ENCODE results near the gene LPCAT2. TPM values are rescaled to one million over a fixed set of nuclear protein-coding genes. Genes with fewer than 3 reads are reported as not detected.

LPCAT2 gene
- total and polyA plus RNA-seq, 2 of the 13 experiments (the other 11 are each of a cell fraction or from before 2014, with no cell fraction given): 9.9 to 17.6 TPM

- Histone ChIP-seq H3K9me3 (ENCODE audit: low read length) (no peaks in the 10 kb centered on the region), H3K4me2 (ENCODE audit: low read depth, low read length) (peak overlapping the region; percentile 59), H3K4me3 (replicated peaks in 1 of 3; ENCODE audit: insufficient read depth in 1 of 3, low read depth in 2 of 3, low read length in 3 of 3) (no peak overlapping the region), H3K27ac (ENCODE audit: extremely low read length, insufficient read depth, low read length) (no peak overlapping the region), H3K36me3 (replicated peaks in 1 of 2; ENCODE audit: control insufficient read depth in 1 of 2, insufficient read depth in 2 of 2, low read length in 2 of 2) (no peaks in the 10 kb centered on the region), H3K79me2 (ENCODE audit: insufficient read depth, low read length) (peaks cover 6% of the 10 kb centered on the region), H4K20me1 (ENCODE audit: insufficient read depth, low read length) (no peaks in the 10 kb centered on the region), H2AFZ (ENCODE audit: low read length) (no peak overlapping the region), H3K9ac (ENCODE audit: insufficient read depth, low read depth, low read length) (no peak overlapping the region), H3K4me1 (ENCODE audit: insufficient read depth, low read length) (peaks cover 58% of the 10 kb centered on the region), H3K27me3 (ENCODE audit: control insufficient read depth in 1 of 2, insufficient read depth in 2 of 2, low read length in 2 of 2) (no peaks in the 10 kb centered on the region)
- ATAC-seq (no peak), DNase-seq (ENCODE audit: low spot score) (no peak), FAIRE-seq (no peak)
- no TSS peak for BruUV-seq (replicated peaks)
- ChIA-PET CTCF (ENCODE audit: low intra/inter-chr PET ratio, low total read pairs) (no interaction called here), POLR2A (no interaction called here)
- TF ChIP-seq NR2F1 (CRISPR knock-in tag; IDR thresholded peaks at IDR 0.05) (no peak), KAT2B (IDR thresholded peaks at IDR 0.05; ENCODE audit: borderline replicate concordance, low read depth, low read length) (no peak), ZNF883 (CRISPR knock-in tag; IDR thresholded peaks at IDR 0.05; ENCODE audit: not compliant biosample characterization) (no peak), EHMT2 (IDR thresholded peaks at IDR 0.05; ENCODE audit: borderline replicate concordance, low read depth, low read length) (no peak), SNAPC2 (CRISPR knock-in tag; IDR thresholded peaks at IDR 0.05) (no peak), SALL2 (CRISPR knock-in tag; IDR thresholded peaks at IDR 0.05) (no peak), RFX3 (CRISPR knock-in tag; IDR thresholded peaks at IDR 0.05) (no peak), AKAP8 (CRISPR knock-in tag; IDR thresholded peaks at IDR 0.05) (no peak), ZNF362 (CRISPR knock-in tag; IDR thresholded peaks at IDR 0.05; ENCODE audit: borderline replicate concordance) (no peak)
- TF ChIP-seq, protein P1, sequence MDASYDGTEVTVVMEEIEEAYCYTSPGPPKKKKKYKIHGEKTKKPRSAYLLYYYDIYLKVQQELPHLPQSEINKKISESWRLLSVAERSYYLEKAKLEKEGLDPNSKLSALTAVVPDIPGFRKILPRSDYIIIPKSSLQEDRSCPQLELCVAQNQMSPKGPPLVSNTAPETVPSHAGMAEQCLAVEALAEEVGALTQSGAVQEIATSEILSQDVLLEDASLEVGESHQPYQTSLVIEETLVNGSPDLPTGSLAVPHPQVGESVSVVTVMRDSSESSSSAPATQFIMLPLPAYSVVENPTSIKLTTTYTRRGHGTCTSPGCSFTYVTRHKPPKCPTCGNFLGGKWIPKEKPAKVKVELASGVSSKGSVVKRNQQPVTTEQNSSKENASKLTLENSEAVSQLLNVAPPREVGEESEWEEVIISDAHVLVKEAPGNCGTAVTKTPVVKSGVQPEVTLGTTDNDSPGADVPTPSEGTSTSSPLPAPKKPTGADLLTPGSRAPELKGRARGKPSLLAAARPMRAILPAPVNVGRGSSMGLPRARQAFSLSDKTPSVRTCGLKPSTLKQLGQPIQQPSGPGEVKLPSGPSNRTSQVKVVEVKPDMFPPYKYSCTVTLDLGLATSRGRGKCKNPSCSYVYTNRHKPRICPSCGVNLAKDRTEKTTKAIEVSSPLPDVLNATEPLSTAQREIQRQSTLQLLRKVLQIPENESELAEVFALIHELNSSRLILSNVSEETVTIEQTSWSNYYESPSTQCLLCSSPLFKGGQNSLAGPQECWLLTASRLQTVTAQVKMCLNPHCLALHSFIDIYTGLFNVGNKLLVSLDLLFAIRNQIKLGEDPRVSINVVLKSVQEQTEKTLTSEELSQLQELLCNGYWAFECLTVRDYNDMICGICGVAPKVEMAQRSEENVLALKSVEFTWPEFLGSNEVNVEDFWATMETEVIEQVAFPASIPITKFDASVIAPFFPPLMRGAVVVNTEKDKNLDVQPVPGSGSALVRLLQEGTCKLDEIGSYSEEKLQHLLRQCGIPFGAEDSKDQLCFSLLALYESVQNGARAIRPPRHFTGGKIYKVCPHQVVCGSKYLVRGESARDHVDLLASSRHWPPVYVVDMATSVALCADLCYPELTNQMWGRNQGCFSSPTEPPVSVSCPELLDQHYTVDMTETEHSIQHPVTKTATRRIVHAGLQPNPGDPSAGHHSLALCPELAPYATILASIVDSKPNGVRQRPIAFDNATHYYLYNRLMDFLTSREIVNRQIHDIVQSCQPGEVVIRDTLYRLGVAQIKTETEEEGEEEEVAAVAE (CRISPR knock-in tag; IDR thresholded peaks at IDR 0.05; ENCODE audit: borderline replicate concordance): no peak
- TF ChIP-seq, protein P2, sequence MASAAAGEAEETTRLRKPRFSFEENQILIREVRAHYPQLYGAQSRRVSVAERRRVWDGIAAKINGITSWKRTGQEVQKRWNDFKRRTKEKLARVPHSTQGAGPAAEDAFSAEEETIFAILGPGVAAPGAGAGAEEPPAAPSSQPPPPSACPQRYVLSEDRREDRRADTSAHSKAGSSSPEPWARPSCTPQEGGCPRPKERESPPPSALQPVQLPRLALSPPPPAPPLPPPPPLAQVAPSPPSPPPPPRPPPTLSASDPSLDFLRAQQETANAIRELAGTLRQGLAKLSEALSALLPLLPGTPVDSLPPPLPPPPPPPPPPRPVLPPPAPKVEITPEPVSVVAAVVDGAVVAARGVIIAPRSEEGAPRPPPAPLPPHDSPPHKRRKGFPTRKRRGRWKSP (CRISPR knock-in tag; IDR thresholded peaks at IDR 0.05): no peak
- TF ChIP-seq, protein P3, sequence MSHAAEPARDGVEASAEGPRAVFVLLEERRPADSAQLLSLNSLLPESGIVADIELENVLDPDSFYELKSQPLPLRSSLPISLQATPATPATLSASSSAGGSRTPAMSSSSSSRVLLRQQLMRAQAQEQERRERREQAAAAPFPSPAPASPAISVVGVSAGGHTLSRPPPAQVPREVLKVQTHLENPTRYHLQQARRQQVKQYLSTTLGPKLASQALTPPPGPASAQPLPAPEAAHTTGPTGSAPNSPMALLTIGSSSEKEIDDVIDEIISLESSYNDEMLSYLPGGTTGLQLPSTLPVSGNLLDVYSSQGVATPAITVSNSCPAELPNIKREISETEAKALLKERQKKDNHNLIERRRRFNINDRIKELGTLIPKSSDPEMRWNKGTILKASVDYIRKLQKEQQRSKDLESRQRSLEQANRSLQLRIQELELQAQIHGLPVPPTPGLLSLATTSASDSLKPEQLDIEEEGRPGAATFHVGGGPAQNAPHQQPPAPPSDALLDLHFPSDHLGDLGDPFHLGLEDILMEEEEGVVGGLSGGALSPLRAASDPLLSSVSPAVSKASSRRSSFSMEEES (CRISPR knock-in tag; IDR thresholded peaks at IDR 0.05): no peak
- in situ Hi-C loops (cut with HindIII; ENCODE audit: extremely low pct_ligation_motif_present, low pct_unique_long_range_greater_than_20kb) (no loop called here), intact Hi-C loops (cut with micrococcal nuclease; ENCODE audit: unreplicated experiment) (loop anchor here (5.0 kb wide), 1 partner anchor 116 kb away; no protein-coding TSS in a partner anchor)
- WGBS (ENCODE audit: low lambda C conversion rate): 51% methylated on average over 4 of the region's 4 CpGs
Measured at GRCh38 chr16:55506708-55507107, 2.2 kb upstream of the LPCAT2 start.

Measured in HepG2 (cell line).